A673 (cell line): ENCODE results near the gene SGCA. TPM values are rescaled to one million over a fixed set of nuclear protein-coding genes. Genes with fewer than 3 reads are reported as not detected.

Experiments used
- BruUV-seq: library from RNA; stranded (reverse); fragments of 400-500 nt; replicated peaks from 2 replicates; lab custom pipeline; 2021; lab: Mats Ljungman, UMichigan
- CTCF ChIA-PET: fragments of 300-600 bp; sonication (Branson Sonifier 250); formaldehyde crosslinking; loops from one replicate; lab custom pipeline; 2022; ENCODE audit warnings: antibody characterized with exemption; lab: Charles Lee
- POLR2A ChIA-PET: fragments of 300-600 bp; sonication (Branson Sonifier 250); formaldehyde crosslinking; loops from one replicate; lab custom pipeline; 2022; ENCODE audit warnings: antibody characterized with exemption; ENCODE audit not compliant: low non-redundant PET; lab: Charles Lee
- DNase-seq: peaks from one replicate; pipeline ENCODE4 v3.0.0-alpha.2; 2015; ENCODE audit warnings: low spot score
- H3K27ac ChIP-seq: fragments of 200-600 bp; sonication (generic); 2 replicates; pipeline ENCODE4 v1.5.1; 2016; ENCODE audit warnings: mixed run types, low read depth, mild to moderate bottlenecking, mixed read lengths, antibody characterized with exemption, low read length; ENCODE audit not compliant: poor library complexity, severe bottlenecking
- H3K27me3 ChIP-seq: fragments of 200-600 bp; sonication (generic); replicated peaks from 2 replicates; pipeline ENCODE4 v1.6.1; 2017; ENCODE audit warnings: mixed run types, low read depth, mild to moderate bottlenecking, mixed read lengths, antibody characterized with exemption, low read length; ENCODE audit not compliant: insufficient read depth, poor library complexity
- H3K36me3 ChIP-seq: fragments of 200-600 bp; sonication (generic); 2 replicates; pipeline ENCODE4 v1.6.1; 2016; ENCODE audit warnings: mixed run types, mild to moderate bottlenecking, mixed read lengths, antibody characterized with exemption, low read length; ENCODE audit not compliant: insufficient read depth, poor library complexity, severe bottlenecking
- H3K4me1 ChIP-seq: fragments of 200-600 bp; sonication (generic); 2 replicates; pipeline ENCODE4 v1.6.1; 2017; ENCODE audit warnings: mixed run types, mild to moderate bottlenecking, mixed read lengths, antibody characterized with exemption, low read length; ENCODE audit not compliant: insufficient read depth, poor library complexity, severe bottlenecking
- H3K4me3 ChIP-seq: fragments of 200-600 bp; sonication (generic); 2 replicates; pipeline ENCODE4 v1.5.1; 2016; ENCODE audit warnings: low read depth, mixed run types, mild to moderate bottlenecking, mixed read lengths, low read length; ENCODE audit not compliant: poor library complexity, severe bottlenecking
- H3K9me3 ChIP-seq: fragments of 200-600 bp; sonication (generic); 2 replicates; pipeline ENCODE4 v1.6.1; 2016; ENCODE audit warnings: mixed run types, low read depth, mild to moderate bottlenecking, mixed read lengths, antibody characterized with exemption, low read length; ENCODE audit not compliant: poor library complexity, severe bottlenecking
- CTCF ChIP-seq: fragments of 300-800, 200-600 bp; sonication (generic); conservative IDR thresholded peaks from 2 replicates; pipeline ENCODE4 v1.5.1; 2017; ENCODE audit warnings: low read depth, mild to moderate bottlenecking, antibody characterized with exemption, low read length, moderate library complexity, mixed read lengths
- EZH2 ChIP-seq: fragments of 200-600 bp; sonication (generic); IDR thresholded peaks from 2 replicates; pipeline ENCODE4 v1.6.1; 2017; ENCODE audit warnings: borderline replicate concordance, low read depth, mild to moderate bottlenecking, mixed read lengths, antibody characterized with exemption, low read length; ENCODE audit not compliant: poor library complexity, severe bottlenecking
- intact Hi-C: fragments of 100-400 bp; cut with micrococcal nuclease; formaldehyde crosslinking; loops from one replicate; pipeline ENCODE4 v1.10.0; 2022; ENCODE audit not compliant: unreplicated experiment
- total RNA-seq: library from RNA; stranded (reverse); gene quantifications from 2 replicates; pipeline ENCODE4 v1.2.3, GENCODE V29; 2021

The SGCA gene
- total RNA-seq, 1 experiment from 2014 or later: not detected

GRCh38 chr17:50167371-50167770 is 1.6 kb downstream of the SGCA start:
- intact Hi-C loops: loop anchor here (10.0 kb wide), 1 partner anchor 127 kb away; no protein-coding TSS in a partner anchor
- ChIA-PET CTCF (no interaction called here), POLR2A (no interaction called here)
- no peak for DNase-seq
- Histone ChIP-seq H3K27ac (no peak overlapping the region), H3K27me3 (no peaks in the 10 kb centered on the region), H3K9me3 (no peaks in the 10 kb centered on the region), H3K4me1 (no peaks in the 10 kb centered on the region), H3K36me3 (no peaks in the 10 kb centered on the region), H3K4me3 (no peak overlapping the region)
- no TSS peak for BruUV-seq
- TF ChIP-seq EZH2: no peak
- no peak for TF ChIP-seq CTCF

GRCh38 chr17:50168319-50168718 is 2.5 kb downstream of the SGCA start:
- no peak for DNase-seq
- intact Hi-C loops: loop anchor here (10.0 kb wide), 1 partner anchor 126 kb away; no protein-coding TSS in a partner anchor
- no TSS peak for BruUV-seq
- ChIA-PET POLR2A (no interaction called here), CTCF (interaction anchor here (0.8 kb wide), 1 partner anchor 74 kb away, joined by 3 read pairs; no protein-coding TSS in a partner anchor)
- H3K27me3 ChIP-seq: no peaks in the 10 kb centered on the region
- H3K27ac ChIP-seq: no peak overlapping the region
- no peaks in the 10 kb centered on the region for H3K36me3 ChIP-seq
- TF ChIP-seq EZH2 (no peak), CTCF (no peak)
- H3K9me3 ChIP-seq: no peaks in the 10 kb centered on the region
- no peaks in the 10 kb centered on the region for H3K4me1 ChIP-seq
- H3K4me3 ChIP-seq: no peak overlapping the region

GRCh38 chr17:50169121-50169764 is 3.4 kb downstream of the SGCA start:
- H3K27me3 ChIP-seq: no peaks in the 10 kb centered on the region
- TF ChIP-seq EZH2: no peak
- TF ChIP-seq CTCF: peak; percentile 87
- ChIA-PET CTCF (interaction anchor here (0.6 to 1.4 kb wide), 13 partner anchors 8 to 1325 kb away, joined by 3 to 22 read pairs (median 5); no protein-coding TSS in a partner anchor), POLR2A (no interaction called here)
- H3K4me1 ChIP-seq: no peaks in the 10 kb centered on the region
- no peaks in the 10 kb centered on the region for H3K36me3 ChIP-seq
- no peak overlapping the region for H3K27ac ChIP-seq
- DNase-seq: peak; percentile 79
- BruUV-seq: no TSS peak
- H3K4me3 ChIP-seq: no peak overlapping the region
- H3K9me3 ChIP-seq: no peaks in the 10 kb centered on the region
- intact Hi-C loops: loop anchor here (1.0 to 10.0 kb wide), 2 partner anchors 29 to 126 kb away; no protein-coding TSS in a partner anchor
